ENCODE data around the gene NEMF.
"Not testable (repeated sequence)": the region's sequence is repeated elsewhere in the genome, so short reads cannot be mapped to it uniquely, and the experiment has no call there.

The NEMF gene

DNA sequence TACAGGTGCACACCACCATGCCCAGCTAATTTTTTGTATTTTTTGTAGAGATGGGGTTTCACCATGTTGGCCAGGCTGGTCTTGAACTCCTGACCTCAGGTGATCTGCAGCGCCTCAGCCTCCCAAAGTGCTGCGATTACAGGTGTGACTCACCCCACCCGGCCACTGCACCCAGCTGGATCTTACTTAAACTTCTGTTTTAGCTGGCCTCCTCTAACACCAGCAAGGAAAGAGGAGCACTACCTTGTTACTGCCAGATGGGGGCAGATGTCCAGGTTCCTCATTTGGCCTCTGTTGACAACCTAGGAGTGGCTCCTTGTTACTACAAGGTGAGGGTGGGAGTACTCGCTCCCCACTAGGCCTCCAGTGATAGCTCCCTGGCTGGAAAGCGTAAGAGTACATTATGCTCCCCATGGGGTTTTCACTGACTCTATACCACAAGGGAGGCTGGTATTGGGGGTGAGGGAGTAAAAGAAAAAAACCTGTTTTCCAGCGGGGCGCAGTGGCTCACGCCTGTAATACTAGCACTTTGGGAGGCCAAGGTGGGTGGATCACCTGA is 27.1 kb upstream of the NEMF start:
- no peak for DNase-seq

DNA sequence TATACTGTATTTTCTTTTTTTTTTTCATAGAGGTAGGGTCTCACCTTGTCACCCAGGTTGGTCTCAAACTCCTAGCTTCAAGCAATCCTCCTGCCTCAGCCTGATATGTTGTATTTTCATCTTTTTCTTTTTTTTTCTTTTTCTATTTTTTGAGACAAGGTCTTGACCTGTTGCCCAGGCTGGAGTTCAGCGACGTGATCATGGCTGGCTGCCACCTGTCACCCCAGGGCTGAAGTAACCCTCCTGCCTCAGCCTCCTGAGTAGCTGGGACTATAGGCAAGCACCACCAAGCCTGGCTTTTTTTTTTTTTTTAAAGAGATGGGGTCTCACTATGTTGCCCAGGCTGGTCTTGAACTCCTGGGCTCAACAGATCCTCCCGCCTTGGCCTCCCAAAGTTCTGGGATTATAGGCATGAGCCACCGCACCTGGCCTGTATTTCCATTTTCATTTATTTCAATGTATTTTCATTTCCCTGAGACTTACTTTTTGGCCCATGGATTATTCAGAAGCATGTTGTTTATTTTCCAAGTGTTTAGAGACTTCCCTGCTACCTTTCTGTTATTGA is 24.1 kb upstream of the NEMF start:
- DNase-seq: no peak

DNA sequence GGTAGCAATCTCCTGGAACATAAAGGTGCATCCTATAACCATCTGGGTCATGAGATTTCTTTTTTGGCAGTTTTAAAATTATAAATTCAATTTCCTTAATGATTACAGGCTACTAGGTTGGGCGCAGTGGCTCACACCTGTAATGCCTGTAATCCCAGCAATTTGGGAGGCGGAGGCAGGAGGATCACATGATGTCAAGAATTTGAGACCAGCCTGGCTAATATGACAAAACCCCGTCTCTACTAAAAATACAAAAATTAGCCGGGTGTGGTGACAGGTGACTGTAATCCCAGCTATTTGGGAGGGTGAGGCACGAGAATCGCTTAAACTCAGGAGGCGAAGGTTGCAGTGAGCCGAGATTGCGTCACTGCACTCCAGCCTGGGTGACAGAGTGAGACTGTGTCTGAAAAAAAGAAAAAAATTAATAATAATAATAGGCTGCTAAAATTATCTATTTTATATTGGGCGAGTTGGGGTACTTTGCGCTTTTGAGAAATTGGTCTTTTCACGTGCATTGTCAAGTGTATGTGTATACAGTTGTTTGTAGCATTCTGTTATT is 23.1 kb upstream of the NEMF start:
- DNase-seq: no peak

DNA sequence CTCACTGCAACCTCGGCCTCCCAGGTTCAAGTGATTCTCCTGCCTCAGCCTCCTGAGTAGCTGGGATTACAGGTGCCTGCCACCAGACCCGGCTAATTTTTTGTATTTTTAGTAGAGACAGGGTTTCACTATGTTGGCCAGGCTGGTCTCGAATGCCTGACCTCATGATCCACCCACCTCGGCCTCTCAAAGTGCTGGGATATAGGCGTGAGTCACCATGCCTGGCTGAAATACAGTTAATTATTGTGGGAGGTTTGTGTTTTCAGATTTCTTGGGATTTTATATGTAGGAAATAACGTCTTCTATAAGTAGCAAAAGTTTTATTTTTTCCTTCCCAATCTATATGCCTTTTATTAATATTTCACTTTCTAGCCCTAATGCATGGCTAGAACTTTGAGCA is 21.0 kb upstream of the NEMF start:
- DNase-seq: not testable (repeated sequence)

DNA sequence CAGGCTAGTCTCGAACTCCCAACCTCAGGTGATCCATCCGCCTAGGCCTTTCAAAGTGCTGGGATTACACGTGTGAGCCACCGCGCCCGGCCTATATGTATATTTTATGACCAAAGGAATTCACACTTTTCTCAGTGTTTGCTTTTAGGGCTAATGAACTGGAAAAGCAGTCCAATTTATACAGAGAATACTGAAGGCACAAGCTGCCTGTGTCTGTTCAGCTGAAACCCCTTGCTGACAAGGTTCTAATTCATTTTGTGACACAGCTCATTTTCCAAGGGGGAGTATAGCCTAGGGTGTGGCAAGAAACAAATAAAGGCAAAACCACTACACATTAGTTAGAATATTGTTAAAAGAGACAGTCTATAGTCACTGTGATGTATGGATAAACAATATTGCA is 18.3 kb upstream of the NEMF start:
- no peak for DNase-seq

DNA sequence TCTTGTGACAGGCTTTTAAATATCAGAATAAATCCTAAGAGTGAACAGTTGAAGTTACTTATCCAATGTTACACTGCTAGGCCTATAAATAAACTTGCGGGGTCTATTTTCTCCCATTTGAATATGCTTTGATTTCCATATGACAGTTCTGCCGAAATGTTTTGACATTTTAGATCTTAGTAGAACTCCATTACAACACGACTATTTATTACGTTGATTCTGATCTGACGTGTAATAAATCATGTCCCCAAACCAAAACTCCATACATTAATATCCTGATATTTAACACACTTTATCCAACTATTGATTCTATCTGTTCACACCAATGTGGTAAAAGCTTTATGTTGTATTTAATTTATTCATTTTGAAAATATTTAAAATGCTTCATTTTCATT is 16.1 kb upstream of the NEMF start:
- no peak for DNase-seq

DNA sequence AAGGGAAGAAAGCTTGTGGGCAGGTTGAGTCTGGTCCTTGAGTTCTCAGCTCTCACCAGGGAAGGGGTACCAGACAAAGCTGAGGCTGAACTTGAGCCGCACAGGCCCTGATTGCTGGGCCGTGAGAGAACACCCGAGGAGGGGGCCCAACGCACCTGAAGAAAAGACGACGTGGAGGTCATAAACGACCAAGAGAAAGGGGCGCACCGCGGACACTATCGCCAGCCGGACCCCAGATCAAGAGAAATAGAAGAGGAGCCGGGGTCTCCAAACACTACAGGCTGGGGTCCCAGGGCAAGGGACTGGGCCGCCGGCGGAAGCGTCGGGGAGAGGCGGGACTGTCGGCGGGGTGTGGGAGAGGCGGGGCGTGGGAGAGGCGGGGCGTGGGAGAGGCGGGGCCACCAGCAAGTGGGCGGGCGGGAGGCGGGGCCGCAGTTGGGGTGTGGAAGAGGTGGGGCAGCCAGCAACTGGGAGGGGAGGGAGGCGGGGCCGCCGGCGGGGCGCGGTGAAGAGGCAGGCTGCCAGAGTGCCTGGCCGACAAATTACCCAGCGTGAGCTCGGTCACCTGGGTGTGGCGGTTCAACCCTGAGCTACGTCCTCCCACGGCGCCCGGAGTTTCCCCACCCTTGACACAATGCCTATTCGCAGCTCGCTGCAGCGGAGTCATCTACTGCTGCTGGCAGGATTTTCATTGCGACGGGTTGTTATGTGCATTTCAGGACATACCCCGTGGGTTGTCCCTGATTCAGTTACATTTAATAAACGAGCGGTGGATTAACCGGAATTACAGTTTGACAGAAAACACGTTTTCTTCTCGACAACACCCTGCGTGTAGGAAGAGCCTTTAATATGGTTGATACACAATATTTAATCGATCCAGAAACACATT is 15.5 kb upstream of the NEMF start:
- peak; percentile 94 for DNase-seq

DNA sequence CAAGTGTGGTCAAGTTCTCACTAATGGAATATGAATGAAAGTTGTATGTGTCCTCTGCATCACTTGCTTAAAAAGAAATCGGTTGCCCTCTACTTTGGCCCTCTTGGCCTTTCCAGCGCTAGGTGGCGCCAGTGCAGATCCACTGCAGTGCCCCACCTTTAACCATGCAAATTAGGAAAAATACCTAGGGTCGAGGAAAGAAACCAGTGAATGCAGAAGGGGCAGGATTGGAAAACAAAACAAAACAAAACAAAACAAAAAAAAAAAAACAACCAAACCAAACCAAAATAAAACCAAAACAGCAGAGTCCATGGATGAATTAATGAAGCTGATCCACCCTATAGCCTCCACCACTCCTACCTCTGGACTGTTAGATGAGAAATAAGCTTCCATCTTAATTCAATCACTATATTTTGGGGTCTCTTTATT is 12.9 kb upstream of the NEMF start:
- peak; percentile 69 for DNase-seq

DNA sequence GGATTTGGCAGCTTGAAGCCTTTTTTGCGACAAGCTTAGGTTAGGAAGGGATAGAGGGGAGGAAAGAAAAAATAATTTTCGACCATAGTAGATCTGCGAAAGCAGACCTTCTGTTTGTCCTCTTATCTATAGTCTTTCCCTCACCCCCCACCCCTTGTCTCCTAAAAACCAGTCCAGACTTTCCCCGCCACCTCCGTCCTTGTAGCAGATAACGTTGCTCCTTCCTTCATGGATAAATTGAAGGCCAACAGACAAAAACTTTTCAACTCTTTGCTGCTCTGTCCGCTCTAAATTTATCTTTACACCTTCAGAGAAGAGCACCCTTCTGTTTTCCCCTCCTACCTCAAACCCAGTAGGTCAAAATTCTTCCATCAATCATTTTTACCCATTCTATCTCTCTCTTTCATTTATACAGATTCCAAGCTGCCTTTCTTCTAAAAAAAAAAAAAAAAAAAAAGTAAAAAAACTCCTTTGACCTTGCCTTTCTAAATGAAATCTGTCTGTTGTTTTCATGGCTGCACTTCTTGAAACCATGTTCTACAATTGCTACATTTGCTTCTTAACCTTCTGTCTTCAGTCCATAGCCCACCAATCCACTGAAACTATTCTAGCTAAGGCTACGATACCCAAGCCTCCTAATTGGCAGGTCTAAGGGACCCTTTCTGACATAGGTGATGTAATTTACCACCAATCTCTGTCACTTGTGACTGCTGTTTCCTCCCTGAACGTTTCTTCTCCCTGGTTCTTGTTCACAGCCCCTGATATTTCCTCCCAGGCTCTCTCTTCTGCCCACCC is 11.1 kb upstream of the NEMF start:
- DNase-seq: no peak

DNA sequence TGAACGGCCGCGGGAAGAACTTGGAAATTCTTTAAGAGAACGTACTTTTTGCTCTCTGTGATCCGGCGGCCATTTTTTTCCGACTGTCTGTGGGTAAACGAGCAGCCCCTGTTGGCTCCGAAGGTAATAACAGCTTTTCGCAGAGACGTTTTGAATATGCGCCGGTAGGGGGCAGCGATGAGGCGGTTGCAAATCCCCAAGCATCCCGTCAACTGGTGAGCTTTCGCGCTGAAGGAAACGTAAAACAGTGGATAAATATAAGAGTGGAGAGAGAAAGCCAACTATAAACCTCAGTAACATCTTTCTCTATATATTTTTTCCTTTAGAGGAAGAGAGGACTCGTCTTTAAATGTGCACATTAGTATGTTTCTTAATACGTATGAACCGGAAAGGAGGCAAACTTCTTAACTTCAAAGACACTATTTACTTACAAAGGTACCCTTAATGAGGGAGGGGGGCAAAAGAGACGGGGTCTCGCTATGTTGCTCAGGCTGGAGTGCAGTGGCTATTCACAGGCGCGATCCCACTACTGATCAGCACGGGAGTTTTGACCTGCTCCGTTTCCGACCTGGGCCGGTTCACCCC is 9.6 kb upstream of the NEMF start:
- peak; percentile 85 for DNase-seq

DNA sequence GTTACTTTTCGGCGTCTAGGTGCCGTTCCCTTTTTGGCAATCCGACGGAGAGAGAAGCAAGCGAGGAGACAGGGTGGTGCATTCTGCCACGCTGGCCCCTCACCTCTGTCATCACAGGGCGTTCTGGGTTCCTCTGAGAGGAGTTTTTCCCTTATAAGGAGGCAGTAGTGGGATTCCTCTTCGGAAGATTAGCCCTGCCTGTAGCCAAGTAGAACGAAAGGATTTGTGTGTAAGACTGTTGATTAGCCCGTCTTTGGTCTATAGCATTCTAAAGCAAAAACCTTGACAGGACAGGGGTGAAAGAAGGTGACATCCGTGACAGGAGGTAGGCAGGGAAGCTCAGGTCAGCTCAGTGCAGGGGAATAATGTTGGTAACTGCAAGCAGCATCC is 9.1 kb upstream of the NEMF start:
- peak; percentile 36 for DNase-seq

DNA sequence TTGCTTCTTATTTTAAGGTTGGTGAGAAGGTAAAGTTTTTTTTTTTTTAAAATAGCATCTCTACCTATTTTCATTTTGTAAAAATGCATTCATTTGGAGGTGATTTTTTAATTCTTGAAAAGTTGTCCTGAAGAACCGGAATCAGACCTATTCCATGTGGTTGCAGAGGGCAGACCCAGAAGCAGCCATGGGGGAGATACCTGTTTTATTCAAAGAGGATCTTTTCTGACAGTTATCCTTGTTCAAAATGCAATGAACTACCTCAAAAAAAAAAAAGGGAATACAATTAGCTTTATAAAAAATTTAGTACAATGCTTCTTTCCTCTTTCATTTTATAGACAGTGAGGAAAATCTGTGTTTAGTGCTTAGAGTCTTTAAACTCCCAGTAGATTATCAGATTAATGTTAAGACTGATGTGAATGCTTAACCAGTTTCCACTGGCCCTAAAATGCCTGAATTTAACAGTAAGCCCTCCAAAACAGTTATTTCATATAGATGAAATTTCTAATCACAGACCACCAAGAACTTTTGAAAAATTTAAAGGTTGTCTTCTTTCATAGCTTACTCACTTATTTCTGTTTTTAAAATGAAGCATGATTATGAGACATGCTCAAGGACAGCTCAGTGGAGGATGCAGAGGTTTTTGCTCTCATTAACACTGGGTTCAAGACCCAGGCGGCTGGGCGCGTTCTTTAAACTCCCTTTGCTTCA is 8.6 kb upstream of the NEMF start:
- DNase-seq: no peak

DNA sequence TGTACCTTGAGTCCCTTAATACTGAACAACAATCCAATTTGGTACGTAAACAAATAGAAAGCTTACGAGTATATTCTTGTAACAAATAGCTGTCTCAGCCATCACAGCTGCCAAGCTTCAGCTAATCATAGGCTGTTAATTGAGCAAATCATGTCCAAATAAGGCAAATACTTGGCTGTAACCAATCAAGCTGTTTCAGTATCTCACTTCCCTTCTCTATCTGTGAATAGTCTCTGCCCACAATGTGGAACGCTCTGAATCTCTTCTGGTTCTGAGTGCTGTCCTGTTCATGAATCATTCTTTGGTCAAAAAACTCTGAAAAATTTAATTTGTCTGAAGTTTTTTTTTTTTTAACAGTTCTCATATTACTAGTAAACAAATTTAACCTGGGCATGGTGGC is 5.8 kb upstream of the NEMF start:
- no peak for DNase-seq

DNA sequence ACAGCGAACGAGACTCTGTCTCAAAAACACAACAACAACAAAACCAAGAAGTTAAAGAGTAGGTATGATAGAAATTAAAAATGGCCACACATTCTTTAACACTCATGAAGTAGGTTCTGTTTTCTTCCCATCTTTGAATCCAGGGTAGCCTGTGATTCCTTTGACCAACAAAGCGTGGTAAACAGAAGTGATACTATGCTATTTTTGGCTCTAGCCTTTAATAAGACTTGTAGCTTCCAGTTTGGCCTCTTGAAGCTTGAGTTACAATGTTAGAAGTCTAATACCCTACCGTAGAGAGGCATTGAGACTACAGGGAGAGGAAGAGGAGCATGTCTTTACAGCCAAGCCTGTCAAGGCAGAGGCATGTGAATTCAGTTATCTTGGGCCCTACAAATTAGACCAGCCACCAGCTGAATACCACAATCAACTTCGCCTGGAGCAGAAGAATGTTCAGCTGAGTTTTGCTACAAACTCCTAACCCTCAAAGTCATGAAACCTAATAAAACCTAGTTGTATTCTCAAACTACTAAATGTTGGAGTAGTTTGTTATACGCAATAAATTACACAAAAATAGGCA is 4.9 kb upstream of the NEMF start:
- DNase-seq: no peak

DNA sequence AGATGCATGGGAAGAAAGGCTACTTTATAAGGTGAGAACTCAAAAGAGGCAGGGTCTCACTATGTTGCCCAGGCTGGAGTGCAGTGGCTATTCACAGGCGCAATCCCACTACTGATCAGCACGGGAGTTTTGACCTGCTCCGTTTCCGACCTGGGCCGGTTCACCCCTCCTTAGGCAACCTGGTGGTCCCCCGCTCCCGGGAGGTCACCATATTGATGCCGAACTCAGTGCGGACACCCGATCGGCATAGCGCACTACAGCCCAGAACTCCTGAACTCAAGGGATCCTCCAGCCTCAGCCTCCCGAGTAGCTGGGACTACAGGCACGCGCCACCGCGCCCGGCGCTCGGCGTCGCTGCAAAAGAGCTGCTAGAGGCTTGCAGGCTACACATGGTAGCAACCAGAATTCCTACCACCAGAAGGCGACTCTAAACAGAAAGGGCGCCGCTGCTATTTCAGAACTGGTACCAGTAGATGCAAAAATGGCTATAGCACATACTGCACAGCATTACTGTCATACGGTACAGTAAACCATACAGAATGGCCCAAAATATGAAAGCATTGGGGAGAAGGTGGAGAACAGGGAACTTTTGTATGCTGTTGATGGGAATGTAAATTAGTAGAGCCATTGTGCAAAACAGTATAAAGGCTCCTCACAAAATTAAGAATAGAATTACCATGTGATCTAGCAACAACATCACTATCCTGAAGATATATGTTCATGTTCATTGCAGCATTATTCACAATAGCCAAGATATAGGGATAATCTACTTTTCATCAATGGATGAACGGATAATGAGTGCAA is 1.2 kb upstream of the NEMF start:
- DNase-seq: peak; percentile 31

DNA sequence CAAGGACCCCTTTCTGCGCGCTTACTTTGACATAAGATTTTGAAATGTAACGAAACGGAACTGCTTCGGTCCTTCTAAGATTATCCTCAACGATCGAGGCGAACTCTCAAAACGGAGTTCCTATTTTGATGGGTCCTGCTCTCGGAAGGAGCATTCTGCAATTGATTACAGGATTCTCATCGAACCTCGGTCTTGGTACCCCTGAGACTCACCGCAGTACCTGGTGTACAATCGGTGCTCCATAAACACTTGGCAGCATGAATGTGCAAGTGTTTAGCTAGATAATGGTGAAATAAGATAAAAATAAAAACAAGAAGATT is 530 bp upstream of the NEMF start:
- no peak for DNase-seq

DNA sequence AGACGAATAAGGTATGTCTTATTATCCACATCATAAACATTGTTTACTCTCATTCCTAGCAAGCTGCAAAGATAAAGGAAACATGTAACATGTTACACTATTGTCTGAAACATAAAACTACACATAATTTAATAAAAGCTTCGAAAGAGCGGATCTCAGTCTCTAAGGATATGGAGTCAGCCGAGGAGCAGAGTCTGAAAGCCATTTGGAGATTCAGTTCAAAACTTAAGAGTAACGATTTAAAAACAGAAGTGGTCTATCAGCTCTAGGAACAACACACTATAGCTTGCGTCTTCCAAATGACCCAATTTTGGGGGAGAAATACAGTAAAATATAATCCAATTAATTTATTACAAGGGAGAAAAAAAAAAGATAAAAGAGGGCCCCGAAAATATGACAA is 775 bp downstream of the NEMF start:
- no peak for DNase-seq

DNA sequence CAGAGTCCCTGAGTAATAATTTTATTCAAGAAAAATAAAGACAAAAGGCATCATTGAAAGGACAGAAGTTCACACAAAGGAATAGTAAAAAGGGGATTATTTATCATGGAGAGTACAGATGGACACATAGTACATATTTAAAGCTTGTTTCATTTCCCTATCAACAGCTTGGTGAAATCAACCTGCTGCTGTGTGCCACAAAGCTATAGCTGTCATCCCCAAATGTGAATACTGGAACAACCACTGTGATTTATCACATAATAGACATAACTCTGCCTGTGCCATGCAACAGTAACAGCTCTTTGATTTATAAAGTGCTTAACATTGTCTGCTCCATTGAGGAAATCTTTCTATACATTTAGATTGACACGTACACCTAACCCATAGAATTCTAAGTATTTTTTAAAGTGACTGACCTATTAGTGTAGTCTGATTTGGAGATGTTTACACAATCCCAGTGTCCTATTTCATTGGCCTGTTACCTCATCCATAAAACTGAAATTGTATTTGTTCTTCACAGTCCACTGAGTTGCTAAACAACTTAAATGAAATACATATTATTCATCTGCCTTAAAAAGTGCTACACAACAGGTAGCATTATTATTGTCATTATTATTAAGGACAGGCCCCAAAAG is 3.3 kb downstream of the NEMF start:
- no peak for DNase-seq

DNA sequence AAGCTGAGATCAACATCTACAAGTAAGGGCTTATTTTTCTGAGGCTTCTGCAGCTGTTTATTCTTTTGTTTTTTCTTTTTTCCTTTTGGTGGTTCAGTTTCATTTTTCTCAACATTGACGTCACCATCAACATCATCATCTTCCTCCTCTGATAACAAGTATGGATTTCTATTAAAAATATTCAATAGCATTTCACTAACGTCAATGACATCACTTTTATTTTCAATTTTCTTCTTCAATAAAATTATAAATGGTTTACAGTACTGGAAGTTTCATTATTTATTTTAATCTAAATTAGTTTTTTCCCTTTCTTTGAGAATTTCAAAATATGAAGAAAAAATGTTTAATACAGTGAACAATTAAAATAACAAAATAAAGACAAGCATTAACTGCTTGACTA is 23.9 kb downstream of the NEMF start:
- DNase-seq: no peak

DNA sequence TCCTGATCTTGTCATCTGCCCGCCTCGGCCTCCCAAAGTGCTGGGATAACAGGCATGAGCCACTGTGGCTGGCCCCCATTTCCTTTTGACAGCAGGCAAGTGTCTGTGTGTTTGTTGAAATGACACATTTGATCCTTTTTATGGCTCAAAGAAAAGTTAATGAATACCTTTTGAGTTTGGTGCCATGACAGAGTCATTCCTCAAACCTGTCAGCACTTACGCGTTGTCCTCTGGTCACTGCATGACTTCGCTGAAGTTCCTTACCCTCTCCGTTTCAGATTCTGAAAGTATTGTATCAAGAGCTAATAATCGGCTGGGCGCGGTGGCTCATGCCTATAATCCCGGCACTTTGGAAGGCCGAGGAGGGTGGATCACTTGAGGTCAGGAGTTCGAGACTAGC is 32.4 kb downstream of the NEMF start:
- no peak for DNase-seq

DNA sequence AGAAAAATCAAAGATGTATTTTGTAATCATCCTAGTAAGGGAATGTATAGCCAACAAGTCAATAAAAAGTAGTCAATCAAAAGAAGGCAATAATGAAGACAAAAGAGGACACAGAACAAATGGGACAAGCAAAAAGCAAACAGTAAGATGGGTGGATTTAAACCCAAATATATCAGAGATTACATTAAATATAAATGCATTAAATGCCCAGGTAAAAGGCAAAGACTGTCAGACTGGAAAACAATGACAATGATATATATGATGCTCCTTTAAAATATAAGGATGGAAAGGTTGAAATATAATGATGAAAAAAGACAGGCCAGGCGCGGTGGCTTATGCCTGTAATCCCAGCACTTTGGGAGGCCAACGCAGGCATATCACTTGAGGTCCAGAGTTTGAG is 35.7 kb downstream of the NEMF start:
- DNase-seq: no peak

All from NCI-H2171 (cell line).